Stimulated activated CD4-positive, alpha-beta T cell treated with anti-CD3 and anti-CD28 coated beads, Interleukin-1b, Interleukin-23, amount 100 ng/mL, for 48 hours (primary cell): ENCODE results near the gene MYMX.
A peak's percentile ranks its signal among the peaks of the same experiment; 100 is the strongest.
"Not testable (repeated sequence)": the region's sequence is repeated elsewhere in the genome, so short reads cannot be mapped to it uniquely, and the experiment has no call there.

Experiments used
- DNase-seq: peaks from one replicate; pipeline ENCODE4 v3.0.0-alpha.2; 2020

MYMX gene

GRCh38 chr6:44216677-44217331, at the start of gene MYMX:
TSS of gene MYMX (plus strand) at chr6:44216926. CDS start at chr6:44217472, 546 bp downstream.
- DNase-seq, result no peak

- DNase-seq, result no peak
These were observed 49.2 kb upstream of the MYMX start for GRCh38 chr6:44167567-44167966.

DNA sequence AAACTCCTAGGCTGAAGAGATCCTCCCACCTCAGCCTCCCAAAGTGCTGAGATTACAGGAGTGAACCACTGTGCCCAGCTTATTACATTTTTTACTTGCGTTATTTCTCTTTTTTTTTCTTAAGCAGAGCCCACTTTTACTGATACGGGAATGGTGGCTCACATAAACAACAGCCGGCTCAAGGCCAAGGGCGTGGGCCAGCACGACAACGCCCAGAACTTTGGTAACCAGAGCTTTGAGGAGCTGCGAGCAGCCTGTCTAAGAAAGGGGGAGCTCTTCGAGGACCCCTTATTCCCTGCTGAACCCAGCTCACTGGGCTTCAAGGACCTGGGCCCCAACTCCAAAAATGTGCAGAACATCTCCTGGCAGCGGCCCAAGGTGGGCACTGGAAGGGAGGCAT, 47.6 kb upstream of the MYMX start:
- no peak for DNase-seq

DNA sequence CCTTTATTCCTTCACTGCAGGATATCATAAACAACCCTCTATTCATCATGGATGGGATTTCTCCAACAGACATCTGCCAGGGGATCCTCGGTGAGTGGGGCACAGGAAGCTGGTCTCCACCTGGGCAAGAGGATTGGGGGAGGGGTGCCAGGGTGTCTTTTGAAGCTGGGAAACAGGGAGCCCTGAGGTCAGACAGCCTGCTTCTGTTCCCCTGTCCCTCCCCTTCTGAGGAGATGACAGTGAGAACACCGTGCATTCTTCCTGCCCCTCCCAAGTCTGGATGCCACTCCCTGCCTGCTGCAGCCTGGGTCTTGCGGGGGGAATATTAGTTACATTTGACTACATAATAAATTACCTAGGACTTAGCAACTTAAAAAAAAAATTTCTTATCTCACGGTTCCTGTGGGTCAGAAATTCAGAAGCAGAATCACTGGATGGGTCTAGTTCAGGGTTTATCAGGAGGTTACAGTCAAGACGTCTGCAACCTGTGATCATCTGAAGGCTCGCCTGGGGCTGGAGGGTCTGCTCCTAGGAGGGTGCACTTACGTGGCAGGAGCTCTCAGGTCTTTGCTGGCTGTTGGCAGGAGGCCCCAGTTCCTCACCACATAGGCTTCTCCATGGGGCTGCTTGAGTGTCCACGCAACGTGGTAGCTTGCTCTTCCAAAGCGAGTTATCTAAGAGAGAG, 46.7 kb upstream of the MYMX start:
- DNase-seq, result no peak

GRCh38 chr6:44171899-44172546, 44.7 kb upstream of the MYMX start:
- DNase-seq, result no peak

GRCh38 chr6:44172731-44173500, 43.8 kb upstream of the MYMX start:
- DNase-seq, result peak; percentile 77

GRCh38 chr6:44176130-44176761, 40.5 kb upstream of the MYMX start:
- no peak for DNase-seq

DNA sequence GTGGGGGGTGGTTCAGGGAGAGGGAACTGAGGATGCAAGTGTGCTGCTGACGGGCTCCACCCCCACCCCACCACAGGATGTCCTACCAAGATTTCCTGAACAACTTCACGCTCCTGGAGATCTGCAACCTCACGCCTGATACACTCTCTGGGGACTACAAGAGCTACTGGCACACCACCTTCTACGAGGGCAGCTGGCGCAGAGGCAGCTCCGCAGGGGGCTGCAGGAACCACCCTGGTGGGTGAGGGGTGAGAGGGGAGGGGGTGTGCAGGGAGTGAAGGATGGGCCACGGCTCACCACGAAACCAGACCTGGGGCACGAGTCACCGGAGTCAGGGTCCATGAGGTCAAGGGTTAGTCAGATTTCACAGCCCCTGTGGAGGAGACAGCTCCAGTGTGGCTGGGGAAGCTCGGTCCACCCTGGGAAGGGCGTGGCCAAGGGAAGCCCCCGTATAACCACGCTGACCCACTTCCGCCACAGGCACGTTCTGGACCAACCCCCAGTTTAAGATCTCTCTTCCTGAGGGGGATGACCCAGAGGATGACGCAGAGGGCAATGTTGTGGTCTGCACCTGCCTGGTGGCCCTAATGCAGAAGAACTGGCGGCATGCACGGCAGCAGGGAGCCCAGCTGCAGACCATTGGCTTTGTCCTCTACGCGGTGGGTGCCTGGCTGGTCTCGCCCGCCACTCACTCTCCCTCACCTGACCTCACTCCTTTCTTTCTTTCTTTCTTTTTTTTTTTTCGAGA, 39.8 kb upstream of the MYMX start:
- DNase-seq, result no peak

GRCh38 chr6:44177691-44178423, 38.9 kb upstream of the MYMX start:
- DNase-seq, result no peak

DNA sequence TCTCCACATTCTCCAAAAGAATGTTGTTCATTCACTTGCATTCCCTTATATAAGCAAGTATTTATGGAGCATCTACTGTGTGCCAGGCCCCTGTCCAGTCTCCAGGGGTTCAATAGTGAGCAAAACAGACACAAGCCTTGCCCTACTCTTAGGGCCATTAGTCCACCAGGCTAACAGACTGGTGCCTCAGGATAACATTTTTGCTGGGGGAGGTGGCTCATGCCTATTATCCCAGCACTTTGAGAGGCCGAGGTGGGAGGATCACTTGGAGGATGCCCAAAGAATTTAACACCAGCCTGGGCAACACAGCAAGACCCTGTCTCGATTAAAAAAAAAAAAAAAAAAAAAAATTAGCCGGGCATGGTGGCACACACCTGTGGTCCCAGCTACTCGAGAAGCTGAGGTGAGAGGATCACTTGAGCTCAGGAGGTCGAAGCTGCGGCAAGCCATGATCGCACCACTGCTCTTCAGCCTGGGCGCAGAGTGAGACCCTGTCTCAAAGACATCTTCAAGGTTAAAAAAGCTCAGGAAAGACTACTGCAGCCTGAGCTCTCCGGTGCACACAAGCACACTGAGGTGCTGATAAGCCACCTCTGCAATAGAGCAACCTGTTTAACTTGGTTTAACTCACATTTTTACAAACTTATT, 38.2 kb upstream of the MYMX start:
- DNase-seq, result no peak

DNA sequence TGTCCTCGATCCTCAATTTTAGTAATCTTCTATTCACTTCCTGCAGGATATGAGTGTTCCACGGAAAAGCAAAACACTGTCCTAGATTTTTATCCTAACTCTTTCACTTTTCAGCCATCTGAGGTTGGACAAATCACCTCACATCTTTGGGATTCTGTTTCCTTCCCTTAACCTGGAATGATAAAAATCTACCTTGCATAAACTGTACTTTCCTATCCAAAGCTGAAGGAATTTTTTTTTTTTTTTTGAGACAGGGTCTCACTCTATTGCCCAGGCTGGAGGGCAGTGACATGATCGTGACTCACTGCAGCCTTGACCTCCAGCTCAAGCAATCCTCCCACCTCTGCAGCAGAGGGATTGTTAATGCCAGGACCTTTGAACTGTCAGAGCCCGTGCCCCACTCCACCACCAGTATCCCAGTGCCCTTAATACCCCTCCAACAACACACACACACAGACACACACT, 37.6 kb upstream of the MYMX start:
- DNase-seq, result no peak

GRCh38 chr6:44179648-44180047, 37.1 kb upstream of the MYMX start:
- no peak for DNase-seq

- no peak for DNase-seq
These were observed 36.3 kb upstream of the MYMX start for GRCh38 chr6:44180406-44180805.

DNA sequence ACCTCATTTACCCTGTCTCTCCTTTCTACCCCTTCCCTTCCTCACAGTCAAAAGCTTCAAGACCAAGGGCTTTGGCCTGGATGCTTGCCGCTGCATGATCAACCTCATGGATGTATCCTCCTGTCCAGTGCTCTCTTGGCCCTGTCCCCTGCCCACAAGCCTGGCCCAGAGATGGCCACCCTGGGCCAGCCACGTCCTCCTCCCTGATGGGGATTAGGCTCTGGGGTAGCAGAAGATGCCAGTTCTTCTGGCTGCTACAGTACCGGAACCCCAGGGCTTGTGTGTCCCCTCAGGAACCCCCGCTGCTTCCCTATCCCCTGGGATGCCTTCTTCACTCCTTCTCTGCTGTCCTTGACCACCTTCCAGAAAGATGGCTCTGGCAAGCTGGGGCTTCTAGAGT, 35.8 kb upstream of the MYMX start:
- DNase-seq, result no peak

GRCh38 chr6:44181784-44182183, 34.9 kb upstream of the MYMX start:
- not testable (repeated sequence) for DNase-seq

DNA sequence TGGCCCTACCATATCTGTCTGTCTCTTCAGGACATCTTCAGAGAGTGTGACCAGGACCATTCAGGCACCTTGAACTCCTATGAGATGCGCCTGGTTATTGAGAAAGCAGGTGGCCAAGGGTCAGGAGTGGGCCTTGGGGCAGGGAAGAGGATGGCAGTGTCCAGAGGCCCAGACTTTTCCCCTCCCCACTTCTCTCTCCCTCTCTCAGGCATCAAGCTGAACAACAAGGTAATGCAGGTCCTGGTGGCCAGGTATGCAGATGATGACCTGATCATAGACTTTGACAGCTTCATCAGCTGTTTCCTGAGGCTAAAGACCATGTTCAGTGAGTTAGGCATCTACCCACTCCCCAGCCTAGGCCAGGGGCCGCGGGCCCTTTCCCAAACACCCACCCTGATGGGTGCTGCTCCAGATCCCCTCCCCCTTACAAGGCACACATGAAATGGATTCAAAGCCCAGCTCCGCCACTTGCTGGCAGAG, 33.8 kb upstream of the MYMX start:
- no peak for DNase-seq

DNA sequence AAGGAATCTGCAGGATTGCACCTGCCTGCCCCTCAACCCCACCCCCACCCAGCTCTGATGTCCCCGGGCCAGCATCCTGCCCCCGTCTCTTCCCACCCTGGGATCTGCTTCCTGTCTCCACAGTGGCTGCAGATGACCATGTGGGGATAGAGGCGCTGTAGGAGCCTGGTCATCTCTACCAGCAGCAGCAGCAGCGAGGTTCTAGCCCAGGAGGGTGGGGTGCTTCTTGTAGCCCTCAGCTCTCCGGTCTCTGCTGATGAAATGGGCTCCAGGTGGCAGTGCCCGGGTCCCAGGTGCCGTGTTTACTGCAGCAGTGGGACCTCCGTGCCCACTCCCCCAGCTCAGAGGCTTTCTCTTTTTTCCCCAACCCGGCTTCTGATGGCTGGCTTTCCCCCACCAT, 32.9 kb upstream of the MYMX start:
- DNase-seq, result no peak

- DNase-seq, result not testable (repeated sequence)
These were observed 31.4 kb upstream of the MYMX start for GRCh38 chr6:44185356-44185755.

- DNase-seq, result no peak
These were observed 30.6 kb upstream of the MYMX start for GRCh38 chr6:44185953-44186634.

- no peak for DNase-seq
These were observed 30.1 kb upstream of the MYMX start for GRCh38 chr6:44186635-44187025.
